Fibroblast of pulmonary artery (primary cell): Measurements from ENCODE around the gene CCDC174.

Experiments
- DNase-seq: peaks from one replicate; pipeline ENCODE4 v3.0.0-alpha.2; 2010; ENCODE audit warnings: low read depth
- H3K4me3 ChIP-seq: replicated peaks from 2 replicates; pipeline ENCODE4 v1.5.1; 2011; ENCODE audit warnings: low read depth, mild to moderate bottlenecking, control low read depth, low read length, moderate library complexity
- CTCF ChIP-seq: IDR thresholded peaks from 2 replicates; pipeline ENCODE4 v1.5.1; 2011; ENCODE audit warnings: mild to moderate bottlenecking, control low read depth, low read length, inconsistent platforms; ENCODE audit errors: missing control alignments

The CCDC174 gene

GRCh38 chr3:14701676-14702075 is 50.1 kb downstream of the CCDC174 start:
- DNase-seq = no peak
- H3K4me3 ChIP-seq = no peak overlapping the region
- no peak for TF ChIP-seq CTCF

GRCh38 chr3:14703128-14703750 is 51.7 kb downstream of the CCDC174 start:
- no peak for TF ChIP-seq CTCF
- no peak for DNase-seq

DNA sequence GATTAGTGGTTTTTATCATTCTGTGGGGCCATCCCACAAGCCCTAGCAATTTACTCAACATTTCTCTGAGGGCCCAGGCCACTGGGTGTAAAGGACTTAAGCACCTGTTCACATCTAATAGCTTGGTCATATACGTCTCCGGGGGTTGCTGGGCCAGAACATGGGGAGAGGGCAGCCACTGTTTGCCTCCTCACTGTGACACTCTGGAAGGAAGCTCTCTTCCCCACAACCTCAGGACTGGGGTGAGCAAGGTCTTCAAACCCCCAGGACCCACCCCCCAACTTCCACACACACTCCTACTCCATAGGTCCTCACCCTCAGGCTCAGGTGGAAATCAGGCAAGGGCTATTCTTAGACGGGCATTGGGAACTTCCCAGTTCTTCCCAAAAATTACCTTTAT is 52.2 kb downstream of the CCDC174 start:
- no peak overlapping the region for H3K4me3 ChIP-seq
- TF ChIP-seq CTCF = no peak
- no peak for DNase-seq

More at GRCh38 chr3:14703128-14703750, 51.7 kb downstream of the CCDC174 start:
- H3K4me3 ChIP-seq = no peak overlapping the region

GRCh38 chr3:14706096-14706495 is 54.5 kb downstream of the CCDC174 start:
- H3K4me3 ChIP-seq = no peak overlapping the region
- TF ChIP-seq CTCF = no peak
- DNase-seq = no peak

DNA sequence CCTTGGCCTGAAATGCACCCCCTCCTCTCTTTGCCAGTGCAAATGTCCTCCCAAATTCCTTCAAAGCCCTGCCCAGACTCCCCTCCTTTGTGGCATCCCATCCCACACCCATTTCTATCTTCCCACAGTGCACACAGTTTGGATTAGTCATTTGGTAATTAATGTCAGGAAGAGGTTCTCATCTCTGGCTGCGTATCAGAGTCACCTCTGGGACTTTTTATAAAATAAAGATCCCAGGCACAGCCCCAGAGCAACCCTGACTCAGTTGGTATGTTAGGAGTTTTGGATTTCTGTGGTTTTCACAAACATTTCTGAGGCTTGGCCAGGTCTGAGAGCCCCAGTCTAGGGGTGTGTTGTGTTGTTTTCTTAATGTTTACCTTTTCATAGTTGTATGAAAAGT is 65.0 kb downstream of the CCDC174 start:
- DNase-seq = no peak
- TF ChIP-seq CTCF = no peak
- H3K4me3 ChIP-seq = no peak overlapping the region

DNA sequence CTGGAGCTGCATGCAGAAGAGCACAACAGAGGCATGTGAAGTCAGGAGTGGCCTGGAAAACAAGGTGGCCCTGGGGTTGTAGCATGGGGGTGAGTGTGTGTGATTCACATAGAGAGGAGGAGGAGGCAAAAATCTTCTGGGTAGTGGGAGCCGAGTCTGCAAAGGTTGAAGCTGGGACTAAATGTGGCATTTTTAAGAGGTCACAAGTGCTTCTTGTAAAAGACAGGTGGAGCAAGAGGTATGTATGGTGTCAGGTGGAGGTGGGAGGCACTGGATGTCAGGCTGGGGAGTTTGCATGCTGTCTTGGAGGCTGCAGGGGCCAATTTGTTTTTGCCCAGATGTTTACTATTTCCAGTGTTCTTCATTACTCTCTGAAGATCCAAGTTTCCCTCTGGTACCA is 65.7 kb downstream of the CCDC174 start:
- no peak for DNase-seq
- TF ChIP-seq CTCF = no peak
- H3K4me3 ChIP-seq = no peak overlapping the region

DNA sequence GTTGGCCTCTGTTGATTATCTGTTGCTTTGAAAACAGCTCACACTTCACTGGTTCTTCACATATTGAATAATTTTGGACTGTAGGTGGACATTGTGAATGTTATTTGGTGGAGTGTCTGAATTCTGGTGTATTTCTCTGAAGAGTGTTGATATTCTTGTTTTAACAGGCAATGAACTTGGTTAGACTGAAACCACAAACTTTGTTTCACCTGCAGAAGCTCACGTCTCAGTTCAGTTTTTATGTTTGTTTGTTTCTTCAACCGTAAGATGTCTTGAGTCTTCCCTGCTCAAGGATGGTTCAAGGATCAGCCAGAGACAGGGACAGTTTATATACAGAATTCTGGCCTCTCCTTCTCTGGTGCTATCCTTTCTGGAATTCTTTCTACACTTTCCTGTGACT is 67.0 kb downstream of the CCDC174 start:
- no peak for DNase-seq

More for the DNA sequence above, 67.0 kb downstream of the CCDC174 start:
- no peak overlapping the region for H3K4me3 ChIP-seq
- TF ChIP-seq CTCF = no peak
